PC-3 (cell line): ENCODE measurements around the gene HOXC5. TPM values are rescaled to one million over a fixed set of nuclear protein-coding genes. Genes with fewer than 3 reads are reported as not detected.

Source experiments
- ATAC-seq: fragments of 200-7000 bp; cut with Tn5 transposase; 2 replicates; pipeline ENCODE4 v1.9.1; 2020; ENCODE audit warnings: mild to moderate bottlenecking, moderate library complexity
- BruUV-seq: library from RNA; stranded (reverse); fragments of 400-500 nt; replicated peaks from 2 replicates; lab custom pipeline; 2021; lab: Mats Ljungman, UMichigan
- CTCF ChIA-PET: fragments of 300-600 bp; sonication (Branson Sonifier 250); formaldehyde crosslinking; loops from one replicate; lab custom pipeline; 2022; ENCODE audit warnings: antibody characterized with exemption; lab: Charles Lee
- POLR2A ChIA-PET: fragments of 300-600 bp; sonication (Branson Sonifier 250); formaldehyde crosslinking; loops from one replicate; lab custom pipeline; 2022; ENCODE audit warnings: antibody characterized with exemption; ENCODE audit not compliant: unreplicated experiment; lab: Charles Lee
- DNase-seq: peaks from one replicate; pipeline ENCODE4 v3.0.0-alpha.2; 2015
- H2AFZ ChIP-seq: fragments of 300-600 bp; sonication (generic); 2 replicates; pipeline ENCODE4 v1.6.0; 2016; ENCODE audit warnings: antibody characterized with exemption, low read length
- H3F3A ChIP-seq: fragments of 300-600 bp; sonication (generic); one replicate; pipeline ENCODE4 v1.6.0; 2017; ENCODE audit warnings: antibody characterized with exemption, low read length, control low read depth, mild to moderate bottlenecking; ENCODE audit not compliant: unreplicated experiment
- H3K27ac ChIP-seq: fragments of 300-600 bp; sonication (generic); 2 replicates; pipeline ENCODE4 v1.5.1; 2016; ENCODE audit warnings: mild to moderate bottlenecking, low read length
- H3K27me3 ChIP-seq: fragments of 300-600 bp; sonication (generic); 2 replicates; pipeline ENCODE4 v1.6.1; 2016; ENCODE audit warnings: low read length, mixed read lengths
- H3K36me3 ChIP-seq: fragments of 300-600 bp; sonication (generic); 2 replicates; pipeline ENCODE4 v1.6.1; 2016; ENCODE audit warnings: low read depth, mixed run types, low read length, mixed read lengths
- H3K4me1 ChIP-seq: fragments of 300-600 bp; sonication (generic); 2 replicates; pipeline ENCODE4 v1.5.1; 2016; ENCODE audit warnings: low read length; ENCODE audit not compliant: insufficient read depth
- H3K4me2 ChIP-seq: fragments of 300-600 bp; sonication (generic); 2 replicates; pipeline ENCODE4 v1.6.0; 2016; ENCODE audit warnings: low read length
- H3K4me3 ChIP-seq: fragments of 300-600 bp; sonication (generic); 2 replicates; pipeline ENCODE4 v1.5.1; 2016; ENCODE audit warnings: mild to moderate bottlenecking, low read length, mixed read lengths
- H3K79me2 ChIP-seq: fragments of 300-600 bp; sonication (generic); 2 replicates; pipeline ENCODE4 v1.6.1; 2017; ENCODE audit warnings: low read length, mixed read lengths
- H3K9ac ChIP-seq: fragments of 300-600 bp; sonication (generic); 2 replicates; pipeline ENCODE4 v1.6.0; 2016; ENCODE audit warnings: mild to moderate bottlenecking, low read length
- H3K9me2 ChIP-seq: fragments of 300-600 bp; sonication (generic); replicated peaks from 2 replicates; pipeline ENCODE4 v1.6.1; 2016; ENCODE audit warnings: mixed run types, low read length, mixed read lengths
- H3K9me3 ChIP-seq: fragments of 300-600 bp; sonication (generic); 2 replicates; pipeline ENCODE4 v1.6.1; 2016; ENCODE audit warnings: low read length, mixed read lengths
- H4K20me1 ChIP-seq: fragments of 300-600 bp; sonication (generic); 2 replicates; pipeline ENCODE4 v1.6.1; 2016; ENCODE audit warnings: low read length, mixed read lengths
- EZH2 ChIP-seq: fragments of 300-600 bp; sonication (generic); IDR thresholded peaks from one replicate; pipeline ENCODE4 v1.6.1; 2017; ENCODE audit warnings: antibody characterized with exemption, mild to moderate bottlenecking, low read length; ENCODE audit not compliant: unreplicated experiment
- EZH2phosphoT487 ChIP-seq: fragments of 300-600 bp; sonication (generic); IDR thresholded peaks from 2 replicates; pipeline ENCODE4 v1.6.1; 2018; ENCODE audit warnings: mild to moderate bottlenecking, antibody characterized with exemption, low read length, borderline replicate concordance
- intact Hi-C: fragments of 100-400 bp; cut with micrococcal nuclease; formaldehyde crosslinking; loops from 2 replicates; pipeline ENCODE4 v1.9.0; 2023
- total RNA-seq: library from RNA; depleted of rRNA; stranded (reverse); fragments of >200 nt; gene quantifications from 2 replicates; pipeline ENCODE4 v1.2.3, GENCODE V29; 2014
- TF ChIP-seq, protein P1 (sequence below): fragments of 300-600 bp; sonication (generic); conservative IDR thresholded peaks from 2 replicates; pipeline ENCODE4 v1.5.1; 2017; ENCODE audit warnings: antibody characterized with exemption, low read depth, mild to moderate bottlenecking, low read length

Gene HOXC5
- total RNA-seq, 1 experiment from 2014 or later = 0.26 TPM

DNA sequence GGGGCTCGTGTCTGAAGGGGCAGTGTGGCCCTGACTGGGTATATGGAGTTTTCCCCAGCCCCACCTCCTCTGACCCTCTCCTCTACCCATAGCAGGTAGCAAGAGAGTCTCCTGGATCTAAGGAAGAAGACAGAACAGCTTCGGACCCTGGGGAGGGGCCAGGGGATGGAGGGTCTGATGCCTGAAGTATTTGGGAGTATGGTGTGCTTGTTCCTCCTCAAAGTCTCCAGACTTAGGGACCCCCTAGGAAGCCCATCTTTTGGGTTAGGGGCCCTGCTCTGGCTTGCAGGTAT lies 24.6 kb upstream of the HOXC5 start:
- Histone ChIP-seq H3K27me3 (no peaks in the 10 kb centered on the region), H3K27ac (no peak overlapping the region), H3K9me2 (no peaks in the 10 kb centered on the region), H3K79me2 (peaks cover 24% of the 10 kb centered on the region), H3K4me3 (peak overlapping the region; percentile 78), H3F3A (no peaks in the 10 kb centered on the region), H3K9ac (no peak overlapping the region), H3K4me2 (peak overlapping the region; percentile 47), H3K9me3 (no peaks in the 10 kb centered on the region), H3K4me1 (peaks cover 43% of the 10 kb centered on the region), H3K36me3 (no peaks in the 10 kb centered on the region), H4K20me1 (no peaks in the 10 kb centered on the region), H2AFZ (no peak overlapping the region)
- intact Hi-C loops = no loop called here
- CTCF ChIA-PET = interaction anchor here (0.6 to 1.2 kb wide), 2 partner anchors 9 to 193 kb away, joined by 3 to 21 read pairs; no protein-coding TSS in a partner anchor
- TF ChIP-seq EZH2 = no peak
- no peak for TF ChIP-seq EZH2phosphoT487
- TF ChIP-seq, protein P1, sequence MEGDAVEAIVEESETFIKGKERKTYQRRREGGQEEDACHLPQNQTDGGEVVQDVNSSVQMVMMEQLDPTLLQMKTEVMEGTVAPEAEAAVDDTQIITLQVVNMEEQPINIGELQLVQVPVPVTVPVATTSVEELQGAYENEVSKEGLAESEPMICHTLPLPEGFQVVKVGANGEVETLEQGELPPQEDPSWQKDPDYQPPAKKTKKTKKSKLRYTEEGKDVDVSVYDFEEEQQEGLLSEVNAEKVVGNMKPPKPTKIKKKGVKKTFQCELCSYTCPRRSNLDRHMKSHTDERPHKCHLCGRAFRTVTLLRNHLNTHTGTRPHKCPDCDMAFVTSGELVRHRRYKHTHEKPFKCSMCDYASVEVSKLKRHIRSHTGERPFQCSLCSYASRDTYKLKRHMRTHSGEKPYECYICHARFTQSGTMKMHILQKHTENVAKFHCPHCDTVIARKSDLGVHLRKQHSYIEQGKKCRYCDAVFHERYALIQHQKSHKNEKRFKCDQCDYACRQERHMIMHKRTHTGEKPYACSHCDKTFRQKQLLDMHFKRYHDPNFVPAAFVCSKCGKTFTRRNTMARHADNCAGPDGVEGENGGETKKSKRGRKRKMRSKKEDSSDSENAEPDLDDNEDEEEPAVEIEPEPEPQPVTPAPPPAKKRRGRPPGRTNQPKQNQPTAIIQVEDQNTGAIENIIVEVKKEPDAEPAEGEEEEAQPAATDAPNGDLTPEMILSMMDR = no peak
- POLR2A ChIA-PET = no interaction called here
- no peak for ATAC-seq
- BruUV-seq = no TSS peak
- DNase-seq = no peak

DNA sequence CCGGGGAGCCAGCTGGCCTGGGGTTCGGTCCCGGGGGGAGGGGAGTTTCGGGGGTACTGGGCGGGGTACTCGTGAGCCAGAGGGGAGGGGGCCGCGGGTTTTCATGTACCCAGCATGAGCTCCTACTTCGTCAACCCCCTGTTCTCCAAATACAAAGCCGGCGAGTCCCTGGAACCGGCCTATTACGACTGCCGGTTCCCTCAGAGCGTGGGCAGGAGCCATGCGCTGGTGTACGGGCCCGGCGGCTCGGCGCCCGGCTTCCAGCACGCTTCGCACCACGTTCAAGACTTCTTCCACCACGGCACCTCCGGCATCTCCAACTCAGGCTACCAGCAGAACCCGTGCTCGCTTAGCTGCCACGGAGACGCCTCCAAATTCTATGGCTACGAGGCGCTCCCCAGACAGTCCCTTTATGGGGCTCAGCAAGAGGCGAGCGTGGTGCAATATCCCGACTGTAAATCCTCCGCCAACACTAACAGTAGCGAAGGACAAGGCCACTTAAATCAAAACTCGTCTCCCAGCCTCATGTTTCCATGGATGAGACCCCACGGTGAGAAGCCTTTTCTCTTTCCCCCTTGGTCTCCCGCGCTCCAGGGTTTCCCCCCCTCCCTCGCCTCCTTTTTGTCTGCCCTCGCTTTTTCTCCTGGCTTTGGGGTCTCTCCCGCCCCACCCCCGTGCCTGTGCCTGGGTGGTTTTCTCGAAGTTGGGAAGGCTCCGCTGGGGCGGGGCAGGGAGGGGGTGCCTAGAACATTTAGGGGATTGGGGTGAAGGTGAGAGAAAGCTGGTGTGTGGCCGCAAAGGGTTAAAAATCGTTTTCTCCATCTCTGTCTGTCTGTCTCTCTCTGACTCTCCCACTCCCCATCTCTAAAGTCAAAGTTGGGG lies 23.4 kb upstream of the HOXC5 start:
- peak; percentile 57 for ATAC-seq
- H3K27ac ChIP-seq = no peak overlapping the region

More for the DNA sequence above, 23.4 kb upstream of the HOXC5 start:
- peaks cover 48% of the 10 kb centered on the region for H3K4me1 ChIP-seq
- no peaks in the 10 kb centered on the region for H4K20me1 ChIP-seq
- H3K36me3 ChIP-seq = no peaks in the 10 kb centered on the region
- no peaks in the 10 kb centered on the region for H3K9me3 ChIP-seq
- BruUV-seq = TSS peak; percentile 49
- no peaks in the 10 kb centered on the region for H3K27me3 ChIP-seq
- DNase-seq = peak; percentile 46
- H3K9ac ChIP-seq = peak overlapping the region; percentile 75
- H3K9me2 ChIP-seq = no peaks in the 10 kb centered on the region
- peak overlapping the region; percentile 78 for H3K4me3 ChIP-seq
- TF ChIP-seq EZH2 (no peak), EZH2phosphoT487 (no peak)
- TF ChIP-seq, protein P1 = no peak
- ChIA-PET CTCF (interaction anchor here (0.6 to 1.2 kb wide), 21 partner anchors 8 to 748 kb away, joined by 3 to 45 read pairs (median 7); partner anchors contain the start of genes HOXC6 and SMUG1), POLR2A (interaction anchor here (0.6 to 0.7 kb wide), 5 partner anchors 18 to 319 kb away, joined by 8 to 31 read pairs (median 14); partner anchors contain the start of gene HOXC6)
- peak overlapping the region; percentile 99 for H3K4me2 ChIP-seq
- H3K79me2 ChIP-seq = peaks cover 24% of the 10 kb centered on the region
- intact Hi-C loops = no loop called here
- peak overlapping the region; percentile 94 for H2AFZ ChIP-seq
- no peaks in the 10 kb centered on the region for H3F3A ChIP-seq
